Measurements from ENCODE around the gene MCM3AP.
A peak's percentile ranks its signal among the peaks of the same experiment; 100 is the strongest.

Gene MCM3AP

DNA sequence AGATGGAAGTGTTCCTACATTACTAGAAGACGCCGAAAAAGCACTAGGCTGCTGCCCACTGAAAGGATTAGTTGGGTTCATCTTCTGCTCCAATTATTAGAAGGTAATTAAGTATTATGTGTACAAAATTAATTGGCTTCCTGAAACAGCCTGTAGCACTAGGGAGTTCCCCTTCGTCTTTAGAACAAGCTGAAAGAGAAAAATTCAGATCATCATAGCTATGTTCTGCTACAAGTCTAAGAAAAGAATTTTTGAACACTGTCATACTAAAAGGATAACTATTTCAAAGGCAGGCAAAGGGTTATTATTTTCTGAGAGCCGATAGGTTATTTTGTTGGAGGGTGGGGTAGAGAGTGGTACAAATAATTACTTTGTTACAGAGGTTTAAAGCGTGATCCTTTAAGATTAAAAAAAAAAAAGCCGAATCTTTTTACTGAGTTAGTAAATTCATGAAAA lies at the start of gene MCM3AP:
MCM3AP (minus strand) TSS at position 406 of the 456 bp plus-strand sequence; CDS start at position 81, 325 bp downstream.
- DNase-seq: no peak

DNA sequence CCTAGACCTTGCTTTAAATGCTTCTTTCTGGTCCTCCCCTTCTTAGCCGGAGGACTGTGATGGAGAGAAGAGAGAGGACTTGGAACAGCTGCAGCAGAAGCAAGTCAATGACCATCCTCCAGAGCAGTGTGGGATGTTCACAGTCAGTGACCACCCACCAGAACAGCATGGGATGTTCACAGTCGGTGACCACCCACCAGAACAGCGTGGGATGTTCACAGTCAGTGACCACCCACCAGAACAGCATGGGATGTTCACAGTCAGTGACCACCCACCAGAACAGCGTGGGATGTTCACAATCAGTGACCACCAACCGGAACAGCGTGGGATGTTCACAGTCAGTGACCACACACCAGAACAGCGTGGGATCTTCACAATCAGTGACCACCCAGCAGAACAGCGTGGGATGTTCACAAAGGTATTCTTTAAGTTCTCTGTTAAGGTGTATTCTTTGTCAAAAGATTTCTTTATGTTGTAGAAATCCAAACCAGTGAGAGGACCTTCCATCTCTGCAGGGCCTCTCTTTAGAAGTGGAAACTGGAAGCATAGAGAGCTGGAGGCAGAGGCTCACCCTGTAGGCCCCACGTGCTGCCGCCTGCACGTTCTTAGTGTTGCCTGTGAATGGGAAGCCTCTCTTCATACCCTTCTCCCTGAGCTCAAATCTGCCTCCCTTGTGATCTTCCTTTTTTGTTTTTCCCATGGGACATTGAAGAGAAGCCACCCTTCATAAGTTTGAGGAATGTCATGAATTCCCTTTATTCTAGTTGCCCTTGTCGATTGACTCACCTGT lies 49.1 kb upstream of the MCM3AP start:
- no peak for DNase-seq

DNA sequence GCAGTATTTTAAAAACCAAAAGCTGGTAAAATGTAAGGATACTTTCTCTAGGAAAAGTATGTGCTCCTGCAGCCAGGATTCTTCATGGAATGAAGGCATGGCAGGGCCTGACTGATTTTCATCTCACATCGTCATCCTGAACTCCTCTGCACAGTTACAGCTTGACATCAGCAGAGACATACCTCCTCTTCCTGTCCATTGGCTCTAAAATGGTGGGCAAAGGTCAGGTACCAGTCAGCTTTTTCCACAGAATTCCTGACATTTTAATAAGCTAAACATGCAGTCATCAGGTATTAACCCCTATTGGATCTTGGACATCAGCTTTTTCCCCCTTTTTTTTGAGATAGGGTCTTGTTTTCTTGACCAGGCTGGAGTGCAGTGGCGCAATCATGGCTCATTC lies 44.4 kb upstream of the MCM3AP start:
- no peak for DNase-seq

DNA sequence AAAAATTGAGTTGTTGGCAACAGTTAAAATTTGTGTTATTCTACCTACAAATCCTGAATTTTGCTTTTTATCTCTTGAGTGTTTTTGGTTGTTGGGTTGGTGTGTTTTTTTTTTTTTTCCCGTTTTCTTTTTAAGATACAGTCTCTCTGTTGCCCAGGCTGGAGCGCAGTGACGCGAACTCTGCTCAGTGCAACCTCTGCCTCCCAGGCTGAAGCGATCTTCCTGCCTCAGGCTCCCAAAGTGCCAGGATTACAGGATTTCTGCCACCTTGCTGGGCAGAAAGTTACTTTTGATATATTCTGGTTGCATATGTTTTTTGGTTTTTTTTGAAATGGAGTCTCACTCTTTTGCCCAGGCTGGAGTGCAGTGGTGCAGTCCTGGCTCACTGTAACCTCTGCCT lies 42.7 kb upstream of the MCM3AP start:
- DNase-seq: no peak

DNA sequence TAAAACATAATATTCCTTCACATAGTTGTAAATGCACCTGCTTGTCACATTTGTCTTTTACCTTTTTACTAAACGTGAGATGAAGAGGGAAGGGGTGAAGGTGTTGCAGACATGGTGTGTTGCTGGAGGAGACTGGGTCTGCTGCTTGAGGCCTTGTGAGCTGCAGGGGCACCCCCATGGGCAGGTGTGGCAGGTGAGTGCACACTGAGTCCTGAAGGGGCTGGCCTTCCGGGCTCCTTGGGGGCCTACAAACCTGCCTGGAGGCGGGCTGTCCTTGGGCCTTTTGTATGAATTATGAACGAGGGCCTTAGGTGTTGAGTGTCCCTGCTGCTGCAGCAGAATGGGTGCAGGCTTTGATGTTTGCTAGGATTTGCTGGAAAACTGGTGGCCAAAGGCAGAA lies 42.3 kb upstream of the MCM3AP start:
- no peak for DNase-seq

DNA sequence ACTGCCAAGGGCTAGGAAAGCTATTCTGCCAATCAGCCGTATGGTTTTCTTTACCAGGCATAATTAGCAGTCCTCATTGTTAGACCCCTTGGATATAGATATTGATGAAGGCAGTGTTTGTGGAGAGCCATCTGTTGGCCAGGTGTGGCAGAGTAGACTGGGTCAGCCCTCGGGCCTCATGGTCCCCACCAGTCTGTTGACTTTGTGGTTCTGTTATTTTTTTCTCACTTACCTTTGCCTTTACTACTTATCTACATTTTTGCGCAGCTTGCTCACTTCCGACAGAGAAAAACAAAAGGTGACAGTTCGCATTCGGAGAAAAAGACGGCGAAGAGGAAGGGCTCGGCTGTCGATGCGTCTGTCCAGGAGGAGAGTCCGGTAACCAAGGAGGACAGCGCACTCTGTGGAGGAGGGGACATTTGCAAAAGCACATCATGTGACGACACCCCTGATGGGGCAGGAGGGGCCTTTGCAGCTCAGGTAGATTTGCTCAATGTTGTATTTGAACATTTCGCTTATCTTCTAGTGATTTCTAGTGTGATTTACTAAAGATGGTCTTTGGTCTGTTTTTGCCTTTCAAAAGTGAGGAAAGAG lies 40.8 kb upstream of the MCM3AP start:
- no peak for DNase-seq

DNA sequence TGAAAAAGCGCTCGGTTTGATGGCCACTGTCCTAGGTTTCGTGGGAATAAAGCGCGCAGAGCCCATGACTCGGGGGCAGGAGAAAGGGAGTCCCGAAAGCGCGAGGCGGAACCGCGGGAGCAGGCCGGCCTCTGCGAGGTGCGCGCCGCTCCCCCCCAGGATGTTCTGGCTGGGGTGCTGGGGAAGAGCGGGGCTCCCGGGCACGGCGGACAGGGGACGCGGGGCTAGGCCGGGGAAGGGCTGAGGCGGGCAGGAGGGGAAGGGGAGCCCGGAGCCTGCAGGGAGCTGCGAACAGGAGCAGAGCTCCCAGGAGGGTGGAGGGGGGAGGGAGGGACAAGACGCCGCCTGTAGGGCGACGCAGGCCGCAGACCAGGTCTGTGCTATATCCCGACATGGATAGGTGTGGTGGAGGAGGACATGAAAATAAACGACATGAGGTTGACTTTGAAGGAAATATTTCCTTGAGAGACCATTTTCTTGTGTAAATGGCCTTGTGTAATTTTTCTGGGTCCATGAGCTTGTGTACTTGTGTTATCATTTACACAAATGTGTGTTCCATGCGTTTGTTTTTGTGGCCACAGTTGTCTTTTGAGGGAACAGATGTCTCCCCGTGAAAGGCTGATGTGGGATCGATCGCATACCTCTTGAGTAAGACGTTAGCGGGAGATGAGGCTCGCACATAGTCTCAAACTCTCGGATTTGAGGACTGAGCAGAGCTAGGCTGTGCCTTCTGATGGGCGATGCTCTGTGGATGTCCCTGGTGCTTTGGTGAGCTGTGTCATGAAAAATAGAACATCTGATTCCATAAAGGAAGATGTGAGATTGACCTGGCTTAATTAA lies 39.9 kb upstream of the MCM3AP start:
- no peak for DNase-seq

DNA sequence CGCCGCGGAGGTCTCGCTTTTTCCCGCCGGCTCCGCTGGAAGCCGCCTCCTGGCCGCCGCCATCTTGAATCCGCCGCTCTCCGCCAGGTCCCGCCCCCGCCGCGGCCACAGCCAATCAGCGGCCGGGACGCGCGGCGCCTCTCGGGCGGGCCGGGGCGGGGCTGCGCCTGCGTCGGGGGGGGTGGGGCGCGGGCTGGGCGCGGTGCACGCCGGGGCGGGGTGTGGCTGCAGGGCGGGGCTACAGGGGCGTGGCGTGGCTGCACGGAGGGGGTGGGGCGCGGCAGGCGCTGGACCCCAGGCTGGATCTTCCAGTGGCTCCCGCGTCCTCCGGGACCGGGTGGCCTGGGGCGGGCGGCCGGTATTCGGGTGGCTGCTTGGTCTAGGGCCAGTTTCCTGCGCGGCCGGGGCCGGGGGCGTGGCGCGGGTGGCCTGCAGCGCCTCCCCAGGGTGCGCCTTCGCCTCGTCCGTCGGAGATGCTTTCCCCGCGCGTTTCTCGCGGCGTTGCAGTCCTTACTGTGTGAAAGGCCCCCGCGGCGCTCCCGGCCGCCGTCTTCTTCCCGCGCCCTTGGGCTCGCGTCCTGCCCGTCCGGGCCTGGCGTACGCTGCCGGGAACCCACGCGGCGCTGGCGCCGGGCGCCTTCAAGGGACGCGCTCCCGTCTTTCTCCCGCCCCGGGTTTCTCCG lies 39.1 kb upstream of the MCM3AP start:
- DNase-seq: peak; percentile 75

DNA sequence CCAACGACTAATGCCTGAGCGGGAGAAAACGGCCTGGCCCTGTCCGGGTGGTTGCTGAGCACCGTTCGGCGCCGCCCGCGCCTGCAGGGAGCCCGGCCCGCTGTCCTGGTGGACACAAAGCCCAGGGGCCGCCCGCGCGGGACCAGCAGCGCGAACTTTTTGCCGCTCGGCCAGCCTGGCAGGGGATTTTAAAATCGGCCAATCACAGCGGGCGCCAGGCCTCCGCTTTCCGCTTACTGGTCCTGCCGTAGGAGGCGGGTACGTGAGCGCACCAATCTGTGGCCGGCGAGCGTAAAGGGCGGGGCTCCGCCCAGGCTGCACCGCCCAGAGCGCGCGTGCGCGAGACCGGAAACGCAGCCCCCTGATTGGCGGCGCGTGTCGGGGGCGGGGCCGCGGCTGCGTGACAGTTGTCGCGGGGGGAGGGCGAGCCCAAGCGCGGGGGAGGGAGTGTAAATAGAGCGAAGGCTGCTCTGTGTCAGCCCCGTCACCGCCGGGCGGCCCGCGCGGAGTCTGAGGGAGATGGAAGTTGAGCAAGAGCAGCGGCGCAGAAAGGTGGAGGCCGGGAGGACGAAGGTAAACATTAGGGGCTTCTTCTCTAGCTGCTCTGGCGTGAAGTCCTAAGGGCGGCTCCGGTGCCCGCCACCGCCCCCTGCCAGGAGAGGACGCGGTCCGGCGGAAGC lies 38.4 kb upstream of the MCM3AP start, which contains the start of the genes C21orf58 and PCNT:
C21orf58 (minus strand) TSS at position 161 of the 680 bp plus-strand sequence. CDS start 1,132 bp downstream, outside the sequence.
PCNT (plus strand) TSS at position 447 of the 680 bp plus-strand sequence; CDS start at position 520, 73 bp downstream.
- DNase-seq: peak; percentile 97

DNA sequence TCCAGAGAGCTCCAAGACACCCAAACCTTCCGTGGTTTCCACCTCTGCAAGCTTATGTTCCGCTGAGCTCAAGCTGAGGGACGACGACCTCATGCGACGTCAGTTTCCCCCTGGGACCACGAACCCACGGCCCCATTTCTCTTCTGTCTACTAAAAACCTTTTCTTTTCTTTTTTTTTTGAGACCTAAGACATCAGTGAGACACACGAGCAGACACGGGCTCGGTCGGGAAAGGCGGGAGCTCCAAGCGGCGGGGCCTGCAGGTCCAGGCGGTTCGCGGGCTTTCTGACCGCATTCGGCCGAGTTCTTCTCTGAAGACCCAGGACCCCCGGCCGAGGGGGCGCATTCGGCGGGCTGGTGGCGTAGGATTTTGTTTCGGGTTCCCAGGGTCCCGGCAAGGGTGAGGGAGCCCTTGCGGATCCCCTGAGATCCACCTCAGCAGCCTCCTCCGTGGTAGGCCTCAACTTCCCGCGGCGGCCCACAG lies 37.9 kb upstream of the MCM3AP start:
- no peak for DNase-seq

DNA sequence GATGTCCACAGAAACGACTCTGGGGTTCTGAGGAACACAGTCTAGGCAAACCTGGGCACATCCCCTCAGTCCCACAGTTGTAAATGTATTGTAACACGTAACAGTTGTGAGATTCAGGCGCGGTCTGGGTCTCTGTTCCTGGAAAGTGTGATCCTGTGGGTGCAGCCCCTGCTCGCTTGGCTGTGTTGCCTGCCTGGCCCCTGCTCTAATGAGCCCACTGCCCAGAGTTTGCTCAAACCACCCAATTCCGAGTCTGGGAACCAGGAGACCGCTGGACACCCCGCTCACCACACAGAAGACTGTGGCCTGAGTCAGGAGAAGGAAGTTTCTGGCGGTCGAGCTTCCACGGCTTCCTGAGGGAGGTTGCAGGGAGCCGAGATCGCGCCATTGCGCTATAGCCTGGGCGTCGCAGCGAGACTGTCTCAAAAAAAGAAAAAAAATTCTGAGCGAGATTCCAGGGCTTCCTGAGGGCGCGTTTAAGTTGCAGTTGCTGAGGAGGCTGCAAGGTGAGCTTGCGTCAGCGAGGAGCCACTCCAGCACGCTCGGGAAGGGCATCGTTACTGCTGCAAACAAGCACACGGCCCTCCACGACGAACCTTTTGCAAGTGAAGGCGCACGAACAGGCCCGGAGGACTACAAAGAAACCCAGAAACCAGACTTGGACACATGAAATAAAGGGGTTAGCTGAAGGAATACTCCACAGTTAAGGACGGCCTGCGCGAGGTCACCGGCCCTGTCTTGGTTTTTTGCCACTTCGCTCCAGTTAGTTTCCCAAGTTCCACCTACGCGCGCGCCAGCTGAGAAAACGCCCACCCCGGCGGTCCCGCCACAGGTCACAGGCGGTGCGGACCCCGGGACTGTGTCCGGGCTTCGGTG lies 37.2 kb upstream of the MCM3AP start:
- no peak for DNase-seq

DNA sequence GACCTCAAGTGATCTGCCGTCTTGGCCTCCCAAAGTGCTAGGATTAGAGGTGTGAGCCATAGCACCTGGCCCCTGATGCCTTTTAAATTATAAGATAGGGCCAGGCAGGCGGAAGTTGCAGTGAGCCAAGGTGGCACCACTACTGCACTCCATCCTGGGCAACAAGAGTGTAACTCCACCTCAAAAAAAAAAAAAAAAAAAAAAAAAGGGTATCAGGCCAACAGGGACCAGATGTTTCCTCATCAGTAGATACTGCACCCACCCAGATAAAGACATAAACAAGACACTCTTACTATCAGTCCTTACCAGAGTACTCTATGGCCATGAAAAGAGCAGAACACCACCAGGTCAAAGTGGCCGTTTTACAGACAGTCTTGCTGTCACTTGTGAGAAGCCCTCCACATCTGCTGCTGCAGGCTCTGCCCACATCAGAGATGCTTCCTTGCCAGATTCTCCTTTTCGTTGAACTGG lies 35.0 kb upstream of the MCM3AP start:
- DNase-seq: no peak

DNA sequence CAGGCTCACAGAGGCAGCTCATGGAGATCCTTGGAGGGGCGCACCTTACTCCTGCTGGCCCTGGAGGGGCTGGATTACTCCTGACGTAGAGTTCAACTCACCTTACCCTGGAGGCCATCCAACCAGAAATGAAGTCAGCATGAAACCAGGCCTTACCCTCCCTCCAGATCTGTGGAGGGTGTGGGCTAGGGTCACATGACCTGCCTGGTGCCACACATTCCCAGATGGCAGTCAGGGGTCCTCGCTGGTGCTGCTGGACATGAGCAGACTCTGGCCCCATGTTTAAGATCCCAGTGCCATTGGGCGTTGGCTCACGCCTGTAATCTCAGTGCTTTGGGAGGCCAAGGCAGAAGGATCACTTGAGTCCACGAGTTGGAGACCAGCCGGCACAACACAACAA lies 33.8 kb upstream of the MCM3AP start:
- DNase-seq: no peak

DNA sequence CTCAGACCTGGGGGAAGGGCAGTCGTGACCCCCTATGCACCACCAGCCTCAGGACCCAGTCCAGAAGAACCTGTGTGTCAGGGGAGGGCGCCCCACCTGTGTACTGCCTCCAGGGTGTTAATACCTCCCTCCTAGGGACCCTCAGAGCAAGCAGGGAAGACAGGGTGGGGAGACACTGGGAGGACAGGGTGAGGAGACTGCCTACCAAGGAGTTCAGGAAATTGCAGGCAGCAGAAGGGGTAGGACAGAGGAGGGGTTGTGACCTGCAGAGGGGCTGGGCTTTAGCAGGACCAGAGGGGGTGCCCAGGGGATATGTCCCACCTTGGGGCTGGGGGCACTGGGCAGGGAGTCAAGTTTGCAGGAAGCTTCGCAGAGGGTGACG lies 33.0 kb upstream of the MCM3AP start:
- no peak for DNase-seq

DNA sequence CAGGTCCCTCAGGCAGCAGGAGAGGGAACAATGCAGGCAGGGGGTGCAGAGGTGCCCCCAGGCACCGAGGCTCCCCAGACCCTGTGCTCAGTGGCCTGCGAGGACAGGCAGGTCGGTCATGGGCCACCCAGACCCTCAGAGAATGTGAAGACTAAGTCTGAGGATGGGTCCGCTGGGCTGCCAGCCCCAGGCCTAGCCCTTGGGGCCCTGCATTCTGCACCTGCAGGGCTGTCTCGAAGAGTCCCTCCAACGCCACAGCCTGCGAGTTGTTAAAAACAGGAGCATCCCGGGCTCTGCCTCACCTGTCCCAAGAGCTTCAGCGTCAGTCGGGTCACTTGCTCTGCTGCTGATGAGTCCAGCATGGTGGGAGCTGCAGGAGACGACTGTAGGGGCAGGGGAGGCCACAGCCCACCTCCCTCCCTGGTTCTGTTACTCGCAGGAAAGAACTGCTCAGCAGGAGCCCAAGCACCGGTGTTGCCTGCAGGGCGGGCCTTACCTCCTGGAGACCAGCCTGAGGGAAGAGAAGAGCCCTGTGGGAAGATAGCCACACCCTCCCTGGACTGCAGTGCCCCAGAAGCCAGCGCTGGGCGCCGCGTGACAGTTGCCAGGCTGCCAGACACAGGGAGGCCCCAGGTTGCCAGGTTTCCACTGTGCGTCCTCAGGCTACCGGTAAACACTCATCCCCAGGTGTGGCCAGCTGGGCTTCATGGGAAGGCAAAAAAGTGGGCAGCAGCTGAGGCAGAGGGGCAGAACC lies 32.5 kb upstream of the MCM3AP start:
- no peak for DNase-seq

DNA sequence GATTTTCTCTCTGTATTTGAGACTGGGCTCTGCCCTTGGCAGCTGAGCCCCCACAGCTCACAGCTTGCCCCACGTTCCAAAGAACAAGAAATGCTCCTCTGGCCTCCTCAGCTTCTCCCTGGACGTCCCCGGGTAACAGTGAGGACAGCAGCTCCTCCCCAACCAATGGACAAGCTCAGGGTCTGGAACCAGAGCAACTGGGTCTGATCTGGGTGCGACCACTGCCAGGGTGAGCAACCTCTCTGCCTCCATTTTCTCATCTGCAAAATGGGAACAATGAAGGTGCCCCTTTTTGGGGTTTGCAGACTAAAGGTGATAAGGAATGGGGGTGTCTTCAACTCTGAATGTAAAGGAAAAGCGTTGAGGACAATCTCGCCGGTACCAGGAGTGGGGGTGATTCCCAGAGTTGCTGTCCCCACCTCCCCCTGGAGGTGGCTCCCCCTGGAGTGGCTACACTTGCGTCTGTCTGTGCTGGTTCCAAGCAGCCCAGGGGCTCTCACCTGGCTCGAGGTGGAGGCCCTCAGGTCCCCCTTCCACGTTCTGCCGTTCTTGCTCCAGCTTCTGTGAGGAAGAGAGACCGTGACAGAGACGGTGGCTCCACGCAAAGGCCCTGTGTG lies 31.4 kb upstream of the MCM3AP start:
- no peak for DNase-seq

DNA sequence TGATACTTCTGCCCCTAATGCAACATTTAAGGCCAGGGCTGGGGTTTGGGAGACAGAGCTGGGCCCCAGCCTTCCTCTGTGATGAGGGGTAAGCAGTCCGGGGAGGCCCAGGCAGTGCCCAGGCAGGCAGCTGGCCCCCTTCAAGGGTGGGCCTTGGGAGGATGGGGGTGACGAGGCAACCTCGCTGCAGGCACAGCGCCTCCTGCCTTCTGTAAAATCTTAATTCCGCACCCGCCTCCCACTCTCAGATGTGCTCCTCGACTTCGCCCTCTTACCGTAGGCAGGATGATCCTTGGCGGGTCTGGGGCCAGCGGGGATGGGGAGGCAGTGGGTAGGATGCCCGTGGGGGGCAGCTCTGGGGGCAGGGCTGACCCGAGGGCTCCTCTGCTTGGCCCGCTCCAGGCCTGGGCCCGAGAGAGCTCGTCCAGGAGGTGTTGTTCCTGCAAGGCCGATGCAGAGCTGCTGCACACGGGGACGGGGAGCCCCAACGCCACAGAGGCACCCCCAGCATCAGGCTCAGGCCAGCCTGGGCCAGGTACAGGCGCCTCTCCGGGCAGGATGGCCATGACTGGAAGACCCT lies 29.1 kb upstream of the MCM3AP start:
- DNase-seq: no peak

DNA sequence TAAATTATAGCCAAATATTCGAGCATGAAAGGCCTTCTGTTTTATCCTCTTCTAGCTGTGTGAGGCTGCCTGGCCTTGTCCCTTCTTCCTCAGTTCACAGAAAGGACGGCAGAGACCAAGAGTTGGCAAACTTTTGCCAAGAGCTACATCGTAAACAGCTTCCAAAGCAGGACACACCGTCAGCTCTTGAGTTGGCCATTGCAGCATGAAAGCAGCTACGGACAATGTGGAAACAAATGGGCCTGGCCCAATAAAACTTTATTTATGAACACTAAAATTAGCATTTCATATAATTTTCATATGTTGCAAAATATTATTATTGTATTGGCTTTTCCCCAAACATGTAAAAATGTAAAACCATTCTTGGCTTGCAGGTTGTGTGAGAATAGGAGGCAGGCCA lies 27.5 kb upstream of the MCM3AP start:
- DNase-seq: no peak

DNA sequence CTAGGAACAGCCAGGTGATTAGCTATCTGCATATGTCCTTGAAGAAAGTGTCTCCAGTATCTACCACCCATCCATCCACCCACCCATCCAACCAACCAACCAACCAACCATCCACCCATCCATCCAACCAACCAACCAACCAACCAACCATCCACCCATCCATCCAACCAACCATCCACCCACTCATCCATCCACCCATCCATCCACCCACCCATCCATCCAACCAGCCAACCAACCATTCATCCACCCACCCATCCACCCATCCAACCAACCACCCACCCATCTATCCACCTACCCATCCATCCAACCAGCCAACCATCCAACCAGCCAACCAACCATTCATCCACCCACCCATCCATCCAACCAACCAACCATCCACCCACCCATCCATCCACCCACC lies 26.2 kb upstream of the MCM3AP start:
- no peak for DNase-seq
